Endodermal cell (in vitro differentiated cells): Measurements from ENCODE around the gene DNAH8. TPM values are rescaled to one million over a fixed set of nuclear protein-coding genes. Genes with fewer than 3 reads are reported as not detected.

Experiments used
- DNase-seq: peaks from one replicate; pipeline ENCODE4 v3.0.0-alpha.2; 2017
- H3K27ac ChIP-seq: 2 replicates; pipeline ENCODE4 v1.5.1; 2013; ENCODE audit warnings: mild to moderate bottlenecking, low read depth, low read length, moderate library complexity
- H3K27me3 ChIP-seq: 2 replicates; pipeline ENCODE4 v1.6.1; 2013; ENCODE audit warnings: mild to moderate bottlenecking, low read length, moderate library complexity; ENCODE audit not compliant: insufficient read depth, control insufficient read depth, poor library complexity, severe bottlenecking
- H3K36me3 ChIP-seq: 2 replicates; pipeline ENCODE4 v1.7.0; 2013; ENCODE audit warnings: mild to moderate bottlenecking, low read length, moderate library complexity; ENCODE audit not compliant: control insufficient read depth, insufficient read depth
- H3K4me1 ChIP-seq: one replicate; pipeline ENCODE4 v1.7.0; 2013; ENCODE audit warnings: low read length; ENCODE audit not compliant: control insufficient read depth, insufficient read depth
- H3K4me3 ChIP-seq: 2 replicates; pipeline ENCODE4 v1.5.1; 2013; ENCODE audit warnings: mild to moderate bottlenecking, low read length, moderate library complexity
- H3K9ac ChIP-seq: 2 replicates; pipeline ENCODE4 v1.6.1; 2013; ENCODE audit warnings: mild to moderate bottlenecking, low read length, moderate library complexity; ENCODE audit not compliant: poor library complexity, severe bottlenecking; ENCODE audit errors: extremely low read depth
- H3K9me3 ChIP-seq: 2 replicates; pipeline ENCODE4 v1.6.1; 2013; ENCODE audit warnings: mild to moderate bottlenecking, low read length, moderate library complexity; ENCODE audit not compliant: control insufficient read depth
- H3K27ac Mint-ChIP-seq: 2 replicates; pipeline ENCODE4 v1.8.0; 2020; ENCODE audit warnings: mixed read lengths
- H3K27me3 Mint-ChIP-seq: 2 replicates; pipeline ENCODE4 v1.8.0; 2021; ENCODE audit warnings: mild to moderate bottlenecking, mixed read lengths; ENCODE audit not compliant: insufficient read depth
- H3K36me3 Mint-ChIP-seq: 2 replicates; pipeline ENCODE4 v1.8.0; 2020; ENCODE audit warnings: low read depth, mixed read lengths
- H3K4me1 Mint-ChIP-seq: 2 replicates; pipeline ENCODE4 v1.8.0; 2020; ENCODE audit warnings: mixed read lengths
- H3K4me3 Mint-ChIP-seq: 2 replicates; pipeline ENCODE4 v1.8.0; 2020; ENCODE audit warnings: mild to moderate bottlenecking, moderate library complexity, mixed read lengths
- H3K9me3 Mint-ChIP-seq: 2 replicates; pipeline ENCODE4 v1.8.0; 2020; ENCODE audit warnings: mild to moderate bottlenecking, mixed read lengths
- WGBS, 2 experiments: methylation state at CpG; one replicate each; pipeline versions ENCODE4 v1.1.5 to v1.1.7; 2013; ENCODE audit warnings: missing lambda C conversion rate in 2 of 2, mixed read lengths in 1 of 2; ENCODE audit not compliant: insufficient coverage in 1 of 2, insufficient read length in 1 of 2; 5-methylcytosine and 5-hydroxymethylcytosine counted together
- total RNA-seq, 2 donors: library from RNA; stranded (reverse); fragmentation: NEBNext Ultra II Directional in 1 of 2; extraction: Animal tissue kit (Norgen Biotek cat#: 25700) in 1 of 2; gene quantifications; 2 replicates in 1 of 2; 3 replicates in 1 of 2; pipeline ENCODE4 v1.2.1, GENCODE V29; 2021
- TF ChIP-seq, protein P1 (sequence below): fragments of 200-600 bp; sonication (generic); conservative IDR thresholded peaks from 2 replicates; pipeline ENCODE4 v1.5.0; 2021; ENCODE audit warnings: antibody characterized with exemption, mild to moderate bottlenecking

The DNAH8 gene
- total RNA-seq, 2 donors from 2014 or later, result not detected

- no peak overlapping the region for H3K4me3 Mint-ChIP-seq
- Histone ChIP-seq H3K27me3 (no peaks in the 10 kb centered on the region), H3K36me3 (no peaks in the 10 kb centered on the region), H3K9ac (no peak overlapping the region), H3K27ac (no peak overlapping the region), H3K9me3 (no peaks in the 10 kb centered on the region), H3K4me1 (no peaks in the 10 kb centered on the region), H3K4me3 (no peak overlapping the region)
- no peaks in the 10 kb centered on the region for H3K27me3 Mint-ChIP-seq
- 64 to 66% methylated on average over 2 of the region's 2 CpGs for WGBS, 2 experiments
- H3K9me3 Mint-ChIP-seq, result no peaks in the 10 kb centered on the region
- TF ChIP-seq, protein P1, sequence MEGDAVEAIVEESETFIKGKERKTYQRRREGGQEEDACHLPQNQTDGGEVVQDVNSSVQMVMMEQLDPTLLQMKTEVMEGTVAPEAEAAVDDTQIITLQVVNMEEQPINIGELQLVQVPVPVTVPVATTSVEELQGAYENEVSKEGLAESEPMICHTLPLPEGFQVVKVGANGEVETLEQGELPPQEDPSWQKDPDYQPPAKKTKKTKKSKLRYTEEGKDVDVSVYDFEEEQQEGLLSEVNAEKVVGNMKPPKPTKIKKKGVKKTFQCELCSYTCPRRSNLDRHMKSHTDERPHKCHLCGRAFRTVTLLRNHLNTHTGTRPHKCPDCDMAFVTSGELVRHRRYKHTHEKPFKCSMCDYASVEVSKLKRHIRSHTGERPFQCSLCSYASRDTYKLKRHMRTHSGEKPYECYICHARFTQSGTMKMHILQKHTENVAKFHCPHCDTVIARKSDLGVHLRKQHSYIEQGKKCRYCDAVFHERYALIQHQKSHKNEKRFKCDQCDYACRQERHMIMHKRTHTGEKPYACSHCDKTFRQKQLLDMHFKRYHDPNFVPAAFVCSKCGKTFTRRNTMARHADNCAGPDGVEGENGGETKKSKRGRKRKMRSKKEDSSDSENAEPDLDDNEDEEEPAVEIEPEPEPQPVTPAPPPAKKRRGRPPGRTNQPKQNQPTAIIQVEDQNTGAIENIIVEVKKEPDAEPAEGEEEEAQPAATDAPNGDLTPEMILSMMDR, result no peak
- DNase-seq, result no peak
- peaks cover 1% of the 10 kb centered on the region for H3K4me1 Mint-ChIP-seq
- no peaks in the 10 kb centered on the region for H3K36me3 Mint-ChIP-seq
- no peak overlapping the region for H3K27ac Mint-ChIP-seq
Observed at GRCh38 chr6:39021041-39021440, 305.9 kb downstream of the DNAH8 start.

GRCh38 chr6:39021779-39022178 lies 306.7 kb downstream of the DNAH8 start:
- Mint-ChIP-seq H3K36me3 (no peaks in the 10 kb centered on the region), H3K27me3 (no peaks in the 10 kb centered on the region), H3K27ac (no peak overlapping the region), H3K4me3 (no peak overlapping the region), H3K9me3 (no peaks in the 10 kb centered on the region), H3K4me1 (peaks cover 7% of the 10 kb centered on the region)
- H3K4me1 ChIP-seq, result no peaks in the 10 kb centered on the region
- no peak overlapping the region for H3K9ac ChIP-seq
- H3K4me3 ChIP-seq, result no peak overlapping the region
- H3K27ac ChIP-seq, result no peak overlapping the region
- H3K27me3 ChIP-seq, result no peaks in the 10 kb centered on the region
- TF ChIP-seq, protein P1, result no peak
- no peaks in the 10 kb centered on the region for H3K36me3 ChIP-seq
- no peaks in the 10 kb centered on the region for H3K9me3 ChIP-seq
- WGBS, 2 experiments, result 100% methylated on average over 1 of the region's 1 CpG; no CpG with 5 or more reads in 1 of the 2 experiments
- no peak for DNase-seq

DNA sequence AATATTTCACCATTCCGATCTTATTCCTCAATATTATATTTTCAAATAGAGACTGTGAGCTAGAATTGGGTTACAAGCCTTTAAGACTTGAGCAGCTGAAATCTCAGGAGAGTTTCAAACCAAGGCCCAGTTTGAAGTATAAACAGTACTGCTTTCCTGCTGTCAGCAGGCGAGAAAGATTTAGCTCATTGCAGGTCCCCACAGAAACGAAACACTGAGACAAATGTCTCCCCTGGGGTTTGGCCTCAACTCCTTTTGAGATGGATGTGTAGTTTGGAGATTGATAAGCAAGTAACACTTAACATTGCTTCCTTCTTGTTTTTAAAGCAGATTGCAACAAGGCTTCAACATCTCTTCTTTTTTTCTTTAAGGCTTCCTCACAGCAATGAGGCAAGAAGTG lies 311.1 kb downstream of the DNAH8 start:
- 72 to 83% methylated on average over 1 to 3 of the region's 3 CpGs for WGBS, 2 experiments
- Histone ChIP-seq H3K9ac (no peak overlapping the region), H3K27ac (no peak overlapping the region), H3K27me3 (no peaks in the 10 kb centered on the region), H3K36me3 (no peaks in the 10 kb centered on the region), H3K4me3 (no peak overlapping the region), H3K9me3 (no peaks in the 10 kb centered on the region), H3K4me1 (no peaks in the 10 kb centered on the region)
- H3K4me3 Mint-ChIP-seq, result no peak overlapping the region
- H3K4me1 Mint-ChIP-seq, result peaks cover 14% of the 10 kb centered on the region
- no peaks in the 10 kb centered on the region for H3K9me3 Mint-ChIP-seq
- DNase-seq, result no peak
- H3K27me3 Mint-ChIP-seq, result peaks cover 1% of the 10 kb centered on the region
- H3K27ac Mint-ChIP-seq, result no peak overlapping the region
- H3K36me3 Mint-ChIP-seq, result no peaks in the 10 kb centered on the region
- TF ChIP-seq, protein P1, result no peak
